Neural cell (in vitro differentiated cells): Measurements from ENCODE around the gene SLC38A9. TPM values are rescaled to one million over a fixed set of nuclear protein-coding genes. Genes with fewer than 3 reads are reported as not detected.

Source experiments
- H2AFZ ChIP-seq: fragments of 200-600, 300-800 bp; sonication (generic), shearing (Covaris generic); 2 replicates; pipeline ENCODE4 v1.6.0; 2014; ENCODE audit warnings: low read depth, mild to moderate bottlenecking, antibody characterized with exemption, low read length, moderate library complexity
- H3F3A ChIP-seq: fragments of 200-600 bp; shearing (Covaris generic); 2 replicates; pipeline ENCODE4 v1.6.1; 2016; ENCODE audit warnings: mild to moderate bottlenecking, moderate library complexity, mixed read lengths, antibody characterized with exemption, low read length; ENCODE audit not compliant: insufficient read depth, poor library complexity, severe bottlenecking
- H3K27ac ChIP-seq: fragments of 200-600, 300-800 bp; sonication (generic), shearing (Covaris generic); 2 replicates; pipeline ENCODE4 v1.5.1; 2014; ENCODE audit warnings: mild to moderate bottlenecking, low read length, moderate library complexity
- H3K27me3 ChIP-seq: fragments of 300-800, 200-600 bp; sonication (generic), shearing (Covaris generic); 2 replicates; pipeline ENCODE4 v1.6.0; 2014; ENCODE audit warnings: mild to moderate bottlenecking, low read depth, low read length, moderate library complexity; ENCODE audit not compliant: insufficient read depth
- H3K36me3 ChIP-seq: fragments of 300-800, 200-600 bp; sonication (generic), shearing (Covaris generic); 2 replicates; pipeline ENCODE4 v1.5.1; 2014; ENCODE audit warnings: mild to moderate bottlenecking, antibody characterized with exemption, low read length, moderate library complexity; ENCODE audit not compliant: insufficient read depth
- H3K4me2 ChIP-seq: fragments of 300-800, 200-600 bp; sonication (generic), shearing (Covaris generic); 2 replicates; pipeline ENCODE4 v1.6.0; 2014; ENCODE audit warnings: mild to moderate bottlenecking, low read length
- H3K4me3 ChIP-seq: fragments of 300-800, 200-600 bp; sonication (generic), shearing (Covaris generic); 2 replicates; pipeline ENCODE4 v1.5.1; 2014; ENCODE audit warnings: mild to moderate bottlenecking, low read length, moderate library complexity
- H3K79me2 ChIP-seq: fragments of 200-600 bp; shearing (Covaris generic); replicated peaks from 2 replicates; pipeline ENCODE4 v1.6.0; 2014; ENCODE audit warnings: mild to moderate bottlenecking, low read length, moderate library complexity; ENCODE audit not compliant: insufficient read depth
- H3K9ac ChIP-seq: fragments of 300-800, 200-600 bp; sonication (generic), shearing (Covaris generic); 2 replicates; pipeline ENCODE4 v1.6.1; 2016; ENCODE audit warnings: mild to moderate bottlenecking, low read length, mixed read lengths
- H3K9me2 ChIP-seq: fragments of 200-600 bp; shearing (Covaris generic); 2 replicates; pipeline ENCODE4 v1.6.1; 2016; ENCODE audit warnings: mild to moderate bottlenecking, low read length, mixed read lengths; ENCODE audit not compliant: insufficient read depth
- H3K9me3 ChIP-seq: fragments of 200-600, 300-800 bp; sonication (generic), shearing (Covaris generic); 2 replicates; pipeline ENCODE4 v1.6.1; 2016; ENCODE audit warnings: mild to moderate bottlenecking, mixed run types, low read length, moderate library complexity, mixed read lengths
- H4K20me1 ChIP-seq: fragments of 200-600 bp; shearing (Covaris generic); 2 replicates; pipeline ENCODE4 v1.6.1; 2016; ENCODE audit warnings: mild to moderate bottlenecking, mixed run types; ENCODE audit not compliant: insufficient read depth
- CTCF ChIP-seq: fragments of 450-650 bp; IDR thresholded peaks from 2 replicates; pipeline ENCODE4 v1.5.1; 2014; ENCODE audit warnings: antibody characterized with exemption, mild to moderate bottlenecking, moderate library complexity; ENCODE audit not compliant: poor library complexity, severe bottlenecking
- EP300 ChIP-seq: fragments of 450-650 bp; conservative IDR thresholded peaks from 2 replicates; pipeline ENCODE4 v1.6.1; 2014; ENCODE audit warnings: antibody characterized with exemption, mild to moderate bottlenecking, moderate library complexity; ENCODE audit not compliant: poor library complexity, severe bottlenecking
- EZH2 ChIP-seq: fragments of 200-600, 300-800 bp; shearing (Covaris generic), sonication (generic); IDR thresholded peaks from 2 replicates; pipeline ENCODE4 v1.6.1; 2014; ENCODE audit warnings: antibody characterized with exemption, low read length, borderline replicate concordance, mild to moderate bottlenecking; ENCODE audit not compliant: insufficient read depth, poor library complexity, severe bottlenecking
- MXI1 ChIP-seq: fragments of 450-650 bp; conservative IDR thresholded peaks from 2 replicates; pipeline ENCODE4 v1.6.1; 2014; ENCODE audit warnings: antibody characterized with exemption, mild to moderate bottlenecking; ENCODE audit not compliant: poor library complexity, severe bottlenecking
- POLR2AphosphoS5 ChIP-seq: IDR thresholded peaks from 2 replicates; pipeline ENCODE4 v1.6.1; 2012
- RAD21 ChIP-seq: fragments of 450-650 bp; conservative IDR thresholded peaks from 2 replicates; pipeline ENCODE4 v1.6.1; 2014; ENCODE audit warnings: antibody characterized with exemption, mild to moderate bottlenecking, moderate library complexity
- REST ChIP-seq: IDR thresholded peaks from 2 replicates; pipeline ENCODE4 v1.6.1; 2012; ENCODE audit warnings: borderline replicate concordance
- SMC3 ChIP-seq: fragments of 450-650 bp; conservative IDR thresholded peaks from 2 replicates; pipeline ENCODE4 v1.6.1; 2014; ENCODE audit warnings: antibody characterized with exemption, mild to moderate bottlenecking, moderate library complexity; ENCODE audit not compliant: poor library complexity
- TAF1 ChIP-seq: IDR thresholded peaks from 2 replicates; pipeline ENCODE4 v1.6.1; 2012; ENCODE audit warnings: low read depth
- polyA plus RNA-seq: library from polyadenylated mRNA; depleted of rRNA; stranded (reverse); fragments of >200 nt; gene quantifications from 2 replicates; pipeline ENCODE4 v1.2.3, GENCODE V29; 2014

The SLC38A9 gene
- polyA plus RNA-seq, 1 donor from 2014 or later = 44.5 TPM

GRCh38 chr5:55674340-55674739, 37.8 kb downstream of the SLC38A9 start:
- Histone ChIP-seq H3K9ac (no peak overlapping the region), H3K27ac (no peak overlapping the region)

GRCh38 chr5:55672477-55672911, 39.6 kb downstream of the SLC38A9 start:
- Histone ChIP-seq H3K4me2 (no peak overlapping the region), H4K20me1 (no peaks in the 10 kb centered on the region), H3K79me2 (no peaks in the 10 kb centered on the region), H3F3A (no peaks in the 10 kb centered on the region), H3K9ac (no peak overlapping the region), H3K27ac (no peak overlapping the region), H3K27me3 (no peaks in the 10 kb centered on the region), H2AFZ (no peak overlapping the region), H3K4me3 (no peak overlapping the region), H3K9me2 (no peaks in the 10 kb centered on the region), H3K36me3 (no peaks in the 10 kb centered on the region), H3K9me3 (no peaks in the 10 kb centered on the region)
- TF ChIP-seq CTCF (no peak), EZH2 (no peak), TAF1 (no peak), SMC3 (no peak), RAD21 (no peak), POLR2AphosphoS5 (no peak), REST (no peak), EP300 (no peak), MXI1 (no peak)

More at GRCh38 chr5:55674340-55674739, 37.8 kb downstream of the SLC38A9 start:
- Histone ChIP-seq H3K9me3 (no peaks in the 10 kb centered on the region), H3K4me2 (no peak overlapping the region), H3K4me3 (no peak overlapping the region), H3K36me3 (no peaks in the 10 kb centered on the region), H3K79me2 (no peaks in the 10 kb centered on the region), H2AFZ (no peak overlapping the region), H3K27me3 (no peaks in the 10 kb centered on the region), H4K20me1 (no peaks in the 10 kb centered on the region), H3K9me2 (no peaks in the 10 kb centered on the region), H3F3A (no peaks in the 10 kb centered on the region)
- no peak for TF ChIP-seq SMC3
- no peak for TF ChIP-seq TAF1
- no peak for TF ChIP-seq EP300
- no peak for TF ChIP-seq CTCF
- TF ChIP-seq EZH2 = no peak
- TF ChIP-seq POLR2AphosphoS5 = no peak
- TF ChIP-seq RAD21 = no peak
- no peak for TF ChIP-seq MXI1
